ENCODE results near the gene COL9A3.

Gene COL9A3

DNA sequence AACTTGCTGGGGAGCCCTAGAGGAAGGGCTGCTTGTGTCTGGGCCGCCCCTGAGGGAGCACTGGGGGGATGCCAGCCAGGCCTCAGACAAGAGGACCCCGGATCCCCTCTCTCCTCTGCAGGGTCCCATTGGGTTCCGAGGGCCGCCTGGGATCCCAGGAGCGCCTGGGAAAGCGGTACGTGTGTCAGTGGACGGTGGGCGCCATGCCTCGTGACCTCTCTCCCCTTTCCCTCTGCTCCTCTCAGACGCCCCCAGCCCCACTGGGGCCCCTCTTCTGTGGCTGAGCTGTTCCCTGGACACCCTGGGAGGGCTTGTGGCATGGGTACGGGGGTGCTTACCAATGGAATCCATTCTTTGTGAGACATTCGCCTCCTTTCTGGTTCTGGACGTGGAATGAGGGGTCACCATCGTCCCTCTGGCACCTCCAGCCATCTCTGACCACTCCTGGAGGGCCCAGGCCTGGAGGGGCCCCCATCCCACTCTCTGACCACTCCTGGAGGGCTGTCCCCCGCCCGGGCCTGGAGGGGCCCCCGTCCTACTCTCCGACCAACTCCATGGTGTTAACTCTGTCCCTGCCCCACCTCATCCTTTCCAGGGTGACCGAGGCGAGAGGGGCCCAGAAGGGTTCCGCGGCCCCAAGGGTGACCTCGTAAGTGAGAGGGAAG, 9.9 kb downstream of the COL9A3 start:
- TF ChIP-seq, protein P1, sequence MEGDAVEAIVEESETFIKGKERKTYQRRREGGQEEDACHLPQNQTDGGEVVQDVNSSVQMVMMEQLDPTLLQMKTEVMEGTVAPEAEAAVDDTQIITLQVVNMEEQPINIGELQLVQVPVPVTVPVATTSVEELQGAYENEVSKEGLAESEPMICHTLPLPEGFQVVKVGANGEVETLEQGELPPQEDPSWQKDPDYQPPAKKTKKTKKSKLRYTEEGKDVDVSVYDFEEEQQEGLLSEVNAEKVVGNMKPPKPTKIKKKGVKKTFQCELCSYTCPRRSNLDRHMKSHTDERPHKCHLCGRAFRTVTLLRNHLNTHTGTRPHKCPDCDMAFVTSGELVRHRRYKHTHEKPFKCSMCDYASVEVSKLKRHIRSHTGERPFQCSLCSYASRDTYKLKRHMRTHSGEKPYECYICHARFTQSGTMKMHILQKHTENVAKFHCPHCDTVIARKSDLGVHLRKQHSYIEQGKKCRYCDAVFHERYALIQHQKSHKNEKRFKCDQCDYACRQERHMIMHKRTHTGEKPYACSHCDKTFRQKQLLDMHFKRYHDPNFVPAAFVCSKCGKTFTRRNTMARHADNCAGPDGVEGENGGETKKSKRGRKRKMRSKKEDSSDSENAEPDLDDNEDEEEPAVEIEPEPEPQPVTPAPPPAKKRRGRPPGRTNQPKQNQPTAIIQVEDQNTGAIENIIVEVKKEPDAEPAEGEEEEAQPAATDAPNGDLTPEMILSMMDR (conservative IDR thresholded peaks at IDR 0.05; ENCODE audit: low read depth, low read length) = no peak
- no peak overlapping the region for H3K4me3 ChIP-seq (ENCODE audit: low read length)
- no peak for DNase-seq (ENCODE audit: low read depth)

DNA sequence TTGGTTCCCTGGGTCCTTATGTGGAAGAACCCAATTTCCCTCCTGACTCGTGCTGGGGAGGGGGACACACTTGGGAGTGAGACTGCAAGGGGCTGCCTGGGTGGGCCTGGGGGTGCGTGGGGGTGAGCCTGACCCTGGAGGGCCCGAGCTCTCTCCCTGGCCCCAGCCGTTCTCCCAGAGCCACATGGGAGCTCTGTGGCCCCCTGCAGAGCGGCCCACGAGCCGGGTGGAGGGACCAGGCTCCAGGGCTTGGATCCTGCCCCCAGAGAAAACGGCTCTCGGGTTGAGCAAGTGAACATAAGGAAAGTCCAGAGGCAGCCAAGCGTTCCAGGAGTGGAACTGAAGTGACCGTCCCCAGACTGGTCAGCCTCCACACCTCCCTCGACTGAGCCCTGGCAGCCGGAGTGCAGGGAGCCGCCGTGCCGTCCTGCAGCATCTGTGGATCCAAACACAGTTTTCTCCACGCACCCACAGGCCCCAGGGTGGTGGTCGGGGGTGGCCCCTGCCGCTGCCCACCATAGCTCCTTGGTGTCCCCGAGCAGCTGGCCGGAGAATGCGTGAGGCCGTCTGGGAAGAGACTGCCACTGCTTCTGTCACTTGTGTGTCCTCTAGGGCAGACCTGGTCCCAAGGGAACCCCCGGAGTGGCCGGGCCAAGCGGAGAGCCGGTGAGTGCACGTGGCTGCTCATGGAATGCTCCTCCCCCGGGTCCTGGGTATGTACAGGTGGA, 10.6 kb downstream of the COL9A3 start:
- DNase-seq (ENCODE audit: low read depth) = no peak
- H3K4me3 ChIP-seq (ENCODE audit: low read length) = no peak overlapping the region
- TF ChIP-seq, protein P1 (conservative IDR thresholded peaks at IDR 0.05; ENCODE audit: low read depth, low read length) = no peak

DNA sequence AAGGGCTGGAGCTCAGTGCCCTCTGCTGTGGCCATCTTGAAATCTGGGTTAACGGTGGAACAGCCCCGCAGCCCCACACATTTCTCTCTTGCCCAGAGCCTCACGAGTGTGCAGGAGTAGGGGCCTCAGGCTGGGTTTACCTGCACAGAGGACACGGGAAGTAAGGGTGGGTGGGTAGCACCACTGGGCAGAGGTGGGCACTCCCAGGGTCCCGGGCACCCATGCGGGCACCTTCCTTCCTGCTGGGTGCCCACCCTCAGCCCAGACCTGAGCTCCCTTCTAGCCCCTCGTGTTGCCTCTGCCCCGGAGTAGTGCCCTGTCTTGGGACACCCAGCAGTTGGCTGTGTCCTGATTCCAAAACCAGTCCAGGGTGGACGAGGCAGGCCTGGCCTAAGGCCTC, 11.2 kb downstream of the COL9A3 start:
- no peak for DNase-seq (ENCODE audit: low read depth)
- no peak overlapping the region for H3K4me3 ChIP-seq (ENCODE audit: low read length)
- TF ChIP-seq, protein P1 (conservative IDR thresholded peaks at IDR 0.05; ENCODE audit: low read depth, low read length) = no peak

DNA sequence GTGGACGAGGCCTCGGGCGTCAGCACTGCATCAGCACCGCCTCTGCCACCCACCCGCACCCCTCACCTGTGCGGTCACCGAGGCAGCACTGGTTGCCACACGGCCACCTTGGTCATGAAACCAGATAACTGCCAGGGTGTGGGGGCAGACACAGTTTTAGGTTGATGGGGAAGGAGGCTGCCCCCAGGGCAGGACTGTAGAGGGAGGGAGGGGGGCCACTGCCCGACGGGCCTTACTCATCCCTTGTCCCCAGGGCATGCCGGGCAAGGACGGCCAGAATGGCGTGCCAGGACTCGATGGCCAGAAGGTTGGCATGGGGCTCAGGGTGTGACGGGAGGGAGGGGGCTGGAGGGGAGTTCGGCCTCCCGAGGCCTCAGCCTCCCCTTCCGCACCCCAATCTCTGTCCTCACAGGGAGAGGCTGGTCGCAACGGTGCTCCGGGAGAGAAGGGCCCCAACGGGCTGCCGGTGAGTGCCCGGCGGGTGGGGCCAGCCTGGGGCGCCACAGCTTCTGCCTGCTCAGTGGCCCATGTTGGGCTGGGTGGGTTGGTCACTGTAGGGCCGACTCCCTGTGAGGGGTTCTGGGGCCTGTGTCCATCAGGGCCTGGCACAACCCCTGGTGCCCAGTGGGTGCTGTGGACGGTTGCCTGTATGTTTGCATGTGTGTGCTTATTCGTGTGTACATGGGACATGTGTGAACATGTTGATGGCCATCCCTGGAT, 11.8 kb downstream of the COL9A3 start:
- TF ChIP-seq, protein P1 (conservative IDR thresholded peaks at IDR 0.05; ENCODE audit: low read depth, low read length) = no peak
- no peak for DNase-seq (ENCODE audit: low read depth)
- H3K4me3 ChIP-seq (ENCODE audit: low read length) = no peak overlapping the region

DNA sequence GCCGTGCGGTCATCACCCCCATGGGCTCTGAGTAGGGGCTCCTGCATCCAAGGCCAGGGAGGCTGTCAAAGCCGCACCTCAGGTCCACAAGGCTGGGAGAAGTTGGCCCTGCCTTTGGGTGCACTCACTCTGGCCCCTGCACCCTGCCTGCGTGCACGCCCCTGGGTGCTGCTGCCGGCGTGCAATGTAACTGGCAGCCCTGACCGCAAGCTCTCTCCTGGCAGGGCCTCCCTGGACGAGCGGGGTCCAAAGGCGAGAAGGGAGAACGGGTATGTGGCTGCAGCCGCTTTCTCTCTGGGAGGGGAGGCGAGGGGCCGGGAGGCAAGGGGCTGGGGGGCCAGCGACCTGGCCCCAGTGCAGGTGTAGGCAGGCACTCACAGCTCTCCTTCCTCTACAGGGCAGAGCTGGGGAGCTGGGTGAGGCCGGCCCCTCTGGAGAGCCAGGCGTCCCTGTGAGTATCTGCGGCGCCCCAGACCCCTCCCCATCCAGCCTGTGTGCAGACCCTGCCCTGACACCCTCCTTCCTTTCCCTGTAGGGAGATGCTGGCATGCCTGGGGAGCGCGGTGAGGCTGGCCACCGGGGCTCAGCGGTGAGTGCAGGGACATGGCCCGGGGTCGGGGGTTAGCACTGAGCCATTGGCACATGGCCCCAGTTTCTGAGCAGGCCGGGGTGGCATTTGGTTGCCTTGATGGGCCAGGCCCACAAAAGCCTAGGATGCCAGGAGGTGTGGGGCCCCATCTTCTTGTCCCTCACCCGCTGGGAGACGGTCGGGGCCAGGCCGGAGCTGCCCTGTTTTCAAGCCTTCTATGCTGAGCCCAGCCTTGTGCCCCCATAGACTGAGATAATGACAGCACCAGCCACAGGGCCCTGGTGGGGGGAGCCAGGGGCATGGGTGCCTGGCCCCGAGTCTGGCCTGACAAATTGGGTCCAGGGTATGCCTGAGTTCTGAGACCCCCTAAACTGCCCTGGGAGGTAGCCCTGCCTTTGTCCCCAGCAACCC, 12.7 kb downstream of the COL9A3 start:
- TF ChIP-seq, protein P1 (conservative IDR thresholded peaks at IDR 0.05; ENCODE audit: low read depth, low read length) = no peak
- no peak overlapping the region for H3K4me3 ChIP-seq (ENCODE audit: low read length)
- no peak for DNase-seq (ENCODE audit: low read depth)

DNA sequence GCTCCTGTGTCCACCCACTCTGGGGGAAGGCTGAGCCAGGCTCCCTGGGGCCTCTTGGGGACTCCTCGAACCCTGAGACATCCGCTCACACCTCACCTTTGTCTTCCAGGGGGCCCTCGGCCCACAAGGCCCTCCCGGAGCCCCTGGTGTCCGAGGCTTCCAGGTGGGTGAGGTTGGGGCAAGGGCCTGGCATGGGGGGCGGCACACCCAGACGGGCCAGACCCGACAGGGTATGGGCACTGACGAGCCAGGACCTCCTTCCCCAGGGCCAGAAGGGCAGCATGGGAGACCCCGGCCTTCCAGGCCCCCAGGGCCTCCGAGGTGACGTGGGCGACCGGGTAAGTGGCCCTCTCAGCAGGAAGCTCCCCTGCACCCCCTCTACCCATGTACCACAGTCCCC, 13.4 kb downstream of the COL9A3 start:
- TF ChIP-seq, protein P1 (conservative IDR thresholded peaks at IDR 0.05; ENCODE audit: low read depth, low read length) = no peak
- DNase-seq (ENCODE audit: low read depth) = no peak
- no peak overlapping the region for H3K4me3 ChIP-seq (ENCODE audit: low read length)

Data from retinal pigment epithelial cell (primary cell).